Activated naive CD8-positive, alpha-beta T cell treated with anti-CD3 and anti-CD28 coated beads, Interleukin-2, amount 10 ng/mL, durations not matched to agents 7 days and 5 days (primary cell): ENCODE results near the gene PPME1. TPM values are rescaled to one million over a fixed set of nuclear protein-coding genes. Genes with fewer than 3 reads are reported as not detected.

Experiments used
- ATAC-seq: fragments of 150-1000 bp; cut with Tn5 transposase; one replicate; pipeline ENCODE4 v1.10.0; 2021; ENCODE audit warnings: low read depth, moderate library complexity
- POLR2A ChIA-PET: fragments of 350-600 bp; sonication (Branson Sonifier 250); formaldehyde crosslinking; loops from one replicate; lab custom pipeline; 2021; ENCODE audit warnings: antibody characterized with exemption; lab: Charles Lee
- DNase-seq: peaks from one replicate; pipeline ENCODE4 v3.0.0; 2021
- H3K27ac Mint-ChIP-seq: one replicate; pipeline ENCODE4 v1.8.0; 2022; ENCODE audit warnings: mild to moderate bottlenecking, mixed read lengths
- H3K27me3 Mint-ChIP-seq: one replicate; pipeline ENCODE4 v1.8.0; 2022; ENCODE audit warnings: mild to moderate bottlenecking, moderate library complexity, mixed read lengths
- H3K36me3 Mint-ChIP-seq: one replicate; pipeline ENCODE4 v1.8.0; 2021; ENCODE audit warnings: mild to moderate bottlenecking, mixed read lengths
- H3K4me1 Mint-ChIP-seq: one replicate; pipeline ENCODE4 v1.8.0; 2021; ENCODE audit warnings: mixed read lengths
- H3K4me3 Mint-ChIP-seq: one replicate; pipeline ENCODE4 v1.8.0; 2022; ENCODE audit warnings: mild to moderate bottlenecking, moderate library complexity, mixed read lengths
- H3K9me3 Mint-ChIP-seq: one replicate; pipeline ENCODE4 v1.8.0; 2021; ENCODE audit warnings: mixed read lengths
- total RNA-seq, 2 experiments: library from RNA; stranded (reverse); gene quantifications; one replicate each; pipeline ENCODE4 v1.2.3, GENCODE V29; 2021

PPME1 gene
- total RNA-seq, 2 experiments from 2014 or later: 29.2 to 29.7 TPM

GRCh38 chr11:74282914-74283371, 111.9 kb downstream of the PPME1 start:
- Mint-ChIP-seq H3K4me3 (no peak overlapping the region), H3K36me3 (no peaks in the 10 kb centered on the region), H3K27me3 (no peaks in the 10 kb centered on the region), H3K27ac (no peak overlapping the region), H3K9me3 (no peaks in the 10 kb centered on the region), H3K4me1 (no peaks in the 10 kb centered on the region)
- ATAC-seq: peak; percentile 71
- POLR2A ChIA-PET: no interaction called here
- no peak for DNase-seq

GRCh38 chr11:74283580-74284180, 112.6 kb downstream of the PPME1 start:
- no peaks in the 10 kb centered on the region for H3K27me3 Mint-ChIP-seq
- no peaks in the 10 kb centered on the region for H3K9me3 Mint-ChIP-seq
- POLR2A ChIA-PET: no interaction called here
- no peaks in the 10 kb centered on the region for H3K36me3 Mint-ChIP-seq
- no peak overlapping the region for H3K27ac Mint-ChIP-seq
- no peak for ATAC-seq
- H3K4me3 Mint-ChIP-seq: no peak overlapping the region
- no peaks in the 10 kb centered on the region for H3K4me1 Mint-ChIP-seq
- DNase-seq: no peak

GRCh38 chr11:74284466-74284865, 113.4 kb downstream of the PPME1 start:
- DNase-seq: no peak
- no peak for ATAC-seq
- Mint-ChIP-seq H3K27ac (no peak overlapping the region), H3K27me3 (peaks cover 2% of the 10 kb centered on the region), H3K36me3 (no peaks in the 10 kb centered on the region), H3K4me3 (no peak overlapping the region), H3K4me1 (no peaks in the 10 kb centered on the region), H3K9me3 (no peaks in the 10 kb centered on the region)
- POLR2A ChIA-PET: no interaction called here

GRCh38 chr11:74288161-74288560, 117.1 kb downstream of the PPME1 start:
- Mint-ChIP-seq H3K27ac (no peak overlapping the region), H3K4me3 (no peak overlapping the region), H3K36me3 (no peaks in the 10 kb centered on the region), H3K9me3 (no peaks in the 10 kb centered on the region), H3K27me3 (peaks cover 17% of the 10 kb centered on the region), H3K4me1 (no peaks in the 10 kb centered on the region)
- POLR2A ChIA-PET: no interaction called here
- DNase-seq (no peak), ATAC-seq (no peak)

- Mint-ChIP-seq H3K4me1 (no peaks in the 10 kb centered on the region), H3K36me3 (no peaks in the 10 kb centered on the region), H3K27ac (no peak overlapping the region), H3K4me3 (no peak overlapping the region), H3K27me3 (peaks cover 19% of the 10 kb centered on the region), H3K9me3 (no peaks in the 10 kb centered on the region)
- POLR2A ChIA-PET: no interaction called here
- DNase-seq (no peak), ATAC-seq (no peak)
These were observed 117.8 kb downstream of the PPME1 start for GRCh38 chr11:74288911-74289310.

GRCh38 chr11:74297484-74297883, 126.4 kb downstream of the PPME1 start:
- peaks cover 5% of the 10 kb centered on the region for H3K4me1 Mint-ChIP-seq
- no peaks in the 10 kb centered on the region for H3K9me3 Mint-ChIP-seq
- no peak overlapping the region for H3K4me3 Mint-ChIP-seq
- H3K27me3 Mint-ChIP-seq: peaks cover 27% of the 10 kb centered on the region
- no peak overlapping the region for H3K27ac Mint-ChIP-seq
- POLR2A ChIA-PET: no interaction called here
- no peak for DNase-seq
- H3K36me3 Mint-ChIP-seq: no peaks in the 10 kb centered on the region
- no peak for ATAC-seq

- Mint-ChIP-seq H3K27me3 (peaks cover 23% of the 10 kb centered on the region), H3K36me3 (no peaks in the 10 kb centered on the region), H3K4me3 (no peak overlapping the region), H3K9me3 (no peaks in the 10 kb centered on the region), H3K27ac (no peak overlapping the region), H3K4me1 (peaks cover 5% of the 10 kb centered on the region)
- no peak for ATAC-seq
- DNase-seq: no peak
- POLR2A ChIA-PET: interaction anchor here (0.7 kb wide), 1 partner anchor 450 kb away, joined by 3 read pairs; no protein-coding TSS in a partner anchor
These were observed 127.9 kb downstream of the PPME1 start for GRCh38 chr11:74299015-74299414.

Other genes starting within 250 kb of the PPME1 start
- under 1 TPM in 1 of 2 experiments, not detected in 1; 0.47 TPM for gene DNAJB13, start 220.3 kb upstream of the PPME1 start, total RNA-seq
- 100 to 1,000 TPM; 267 TPM for gene UCP2, start 188.4 kb upstream of the PPME1 start, total RNA-seq
- 1 to 10 TPM; 4.0 to 4.1 TPM for gene UCP3, start 162.2 kb upstream of the PPME1 start, total RNA-seq
- 10 to 100 TPM; 36.2 to 37.6 TPM for gene C2CD3, start 287 bp upstream of the PPME1 start, total RNA-seq
- gene P4HA3, start 140.4 kb downstream of the PPME1 start, total RNA-seq: not detected
- 10 to 100 TPM in 1 of 2 experiments, 1 to 10 TPM in 1; 8.6 to 10.5 TPM for gene PGM2L1, start 227.1 kb downstream of the PPME1 start, total RNA-seq